Caco-2 (cell line): ENCODE results near the gene PCED1A. TPM values are rescaled to one million over a fixed set of nuclear protein-coding genes. Genes with fewer than 3 reads are reported as not detected.
A peak's percentile ranks its signal among the peaks of the same experiment; 100 is the strongest.

Experiments used
- BruUV-seq: library from RNA; stranded (reverse); fragments of 400-500 nt; replicated peaks from 2 replicates; lab custom pipeline; 2021; lab: Mats Ljungman, UMichigan
- CTCF ChIA-PET: fragments of 300-600 bp; sonication (Branson Sonifier 250); formaldehyde crosslinking; loops from one replicate; lab custom pipeline; 2022; ENCODE audit warnings: antibody characterized with exemption; lab: Charles Lee
- POLR2A ChIA-PET: fragments of 300-600 bp; sonication (Branson Sonifier 250); formaldehyde crosslinking; loops from one replicate; lab custom pipeline; 2022; ENCODE audit warnings: antibody characterized with exemption; lab: Charles Lee
- DNase-seq, 2 experiments: peaks; one replicate each; pipeline versions ENCODE4 v3.0.0 to v3.0.0-alpha.2; 2020 to 2022
- H3K27me3 ChIP-seq: replicated peaks from 2 replicates; pipeline ENCODE4 v1.6.0; 2011; ENCODE audit warnings: low read length; ENCODE audit not compliant: control insufficient read depth, insufficient read depth
- H3K36me3 ChIP-seq: 2 replicates; pipeline ENCODE4 v1.5.1; 2011; ENCODE audit warnings: low read length; ENCODE audit not compliant: control insufficient read depth, insufficient read depth
- H3K4me1 ChIP-seq: fragments of 250-450 bp; sonication (Bioruptor Pico); 2 replicates; pipeline ENCODE4 v1.5.1; 2020; ENCODE audit warnings: mild to moderate bottlenecking
- H3K4me3 ChIP-seq: 2 replicates; pipeline ENCODE4 v1.5.1; 2011; ENCODE audit warnings: low read depth, mild to moderate bottlenecking, control low read depth, low read length
- H3K9me3 ChIP-seq: fragments of 250-450 bp; sonication (Bioruptor Pico); 2 replicates; pipeline ENCODE4 v1.5.1; 2020; ENCODE audit warnings: mild to moderate bottlenecking, moderate library complexity
- H3K27ac Mint-ChIP-seq: one replicate; pipeline ENCODE4 v1.8.0; 2022; ENCODE audit warnings: mixed read lengths; ENCODE audit not compliant: unreplicated experiment
- H3K27me3 Mint-ChIP-seq: one replicate; pipeline ENCODE4 v1.8.0; 2022; ENCODE audit warnings: mixed read lengths; ENCODE audit not compliant: insufficient read depth, unreplicated experiment
- H3K36me3 Mint-ChIP-seq: one replicate; pipeline ENCODE4 v1.8.0; 2022; ENCODE audit warnings: mild to moderate bottlenecking, mixed read lengths; ENCODE audit not compliant: insufficient read depth, unreplicated experiment
- H3K4me1 Mint-ChIP-seq: one replicate; pipeline ENCODE4 v1.8.0; 2022; ENCODE audit warnings: low read depth, mixed read lengths; ENCODE audit not compliant: unreplicated experiment
- H3K4me3 Mint-ChIP-seq: one replicate; pipeline ENCODE4 v1.8.0; 2022; ENCODE audit warnings: mild to moderate bottlenecking, moderate library complexity, mixed read lengths; ENCODE audit not compliant: unreplicated experiment
- H3K9me3 Mint-ChIP-seq: one replicate; pipeline ENCODE4 v1.8.0; 2022; ENCODE audit warnings: mixed read lengths; ENCODE audit not compliant: unreplicated experiment
- intact Hi-C: fragments of 100-400 bp; cut with micrococcal nuclease; formaldehyde crosslinking; loops from one replicate; pipeline ENCODE4 v1.10.0; 2022; ENCODE audit not compliant: unreplicated experiment
- total RNA-seq: library from RNA; stranded (reverse); gene quantifications from 2 replicates; pipeline ENCODE4 v1.2.3, GENCODE V29; 2022
- TF ChIP-seq, protein P1 (sequence below), 2 experiments: fragments of 200-600 bp in 1 of 2; IDR thresholded peaks; 1 replicate in 1 of 2; 2 replicates in 1 of 2; pipeline versions ENCODE4 v1.5.1 to v1.8.0; 2011 to 2022; ENCODE audit warnings: antibody characterized with exemption in 1 of 2, control low read depth in 1 of 2, inconsistent platforms in 1 of 2, low read depth in 1 of 2, low read length in 1 of 2, mild to moderate bottlenecking in 1 of 2, moderate library complexity in 1 of 2; ENCODE audit not compliant: insufficient read depth in 1 of 2, severe bottlenecking in 1 of 2, unreplicated experiment in 1 of 2

PCED1A gene
- total RNA-seq, 1 experiment from 2014 or later, result 43.9 TPM

DNA sequence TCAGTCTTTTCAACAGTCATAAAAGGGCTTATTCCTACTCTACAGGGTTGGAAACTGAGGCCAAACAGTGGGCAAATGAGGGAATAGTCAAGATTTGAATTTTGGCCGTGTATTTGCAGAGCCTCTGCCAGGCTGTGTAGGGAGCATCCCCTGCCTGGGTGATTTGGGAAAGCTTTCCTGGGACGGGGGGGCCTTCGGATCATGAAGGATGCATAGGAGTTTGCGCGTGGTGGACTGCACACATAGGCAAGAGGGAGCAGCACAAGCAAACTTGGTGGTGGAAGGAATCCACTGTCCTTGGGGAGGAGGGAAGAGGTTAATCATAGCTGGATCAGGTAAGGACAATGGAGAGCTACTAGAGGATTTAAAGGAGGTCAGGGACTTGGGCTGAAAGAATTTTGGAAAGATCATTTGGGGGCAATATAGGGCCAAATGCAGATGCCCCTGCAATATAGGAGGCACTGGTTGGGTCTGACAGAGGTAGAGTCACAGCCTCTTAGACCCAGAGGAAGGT is 35.3 kb upstream of the PCED1A start:
- no peak overlapping the region for H3K4me3 Mint-ChIP-seq
- no peaks in the 10 kb centered on the region for H3K27me3 ChIP-seq
- peaks cover 8% of the 10 kb centered on the region for H3K36me3 Mint-ChIP-seq
- peaks cover 31% of the 10 kb centered on the region for H3K4me1 Mint-ChIP-seq
- H3K4me1 ChIP-seq, result peaks cover 19% of the 10 kb centered on the region
- H3K27ac Mint-ChIP-seq, result no peak overlapping the region
- no TSS peak for BruUV-seq
- ChIA-PET CTCF (no interaction called here), POLR2A (interaction anchor here (0.7 kb wide), 1 partner anchor 18 kb away, joined by 5 read pairs; no protein-coding TSS in a partner anchor)
- H3K36me3 ChIP-seq, result no peaks in the 10 kb centered on the region; the same call in 1 of the 2 replicates
- no peak overlapping the region for H3K4me3 ChIP-seq
- TF ChIP-seq, protein P1, sequence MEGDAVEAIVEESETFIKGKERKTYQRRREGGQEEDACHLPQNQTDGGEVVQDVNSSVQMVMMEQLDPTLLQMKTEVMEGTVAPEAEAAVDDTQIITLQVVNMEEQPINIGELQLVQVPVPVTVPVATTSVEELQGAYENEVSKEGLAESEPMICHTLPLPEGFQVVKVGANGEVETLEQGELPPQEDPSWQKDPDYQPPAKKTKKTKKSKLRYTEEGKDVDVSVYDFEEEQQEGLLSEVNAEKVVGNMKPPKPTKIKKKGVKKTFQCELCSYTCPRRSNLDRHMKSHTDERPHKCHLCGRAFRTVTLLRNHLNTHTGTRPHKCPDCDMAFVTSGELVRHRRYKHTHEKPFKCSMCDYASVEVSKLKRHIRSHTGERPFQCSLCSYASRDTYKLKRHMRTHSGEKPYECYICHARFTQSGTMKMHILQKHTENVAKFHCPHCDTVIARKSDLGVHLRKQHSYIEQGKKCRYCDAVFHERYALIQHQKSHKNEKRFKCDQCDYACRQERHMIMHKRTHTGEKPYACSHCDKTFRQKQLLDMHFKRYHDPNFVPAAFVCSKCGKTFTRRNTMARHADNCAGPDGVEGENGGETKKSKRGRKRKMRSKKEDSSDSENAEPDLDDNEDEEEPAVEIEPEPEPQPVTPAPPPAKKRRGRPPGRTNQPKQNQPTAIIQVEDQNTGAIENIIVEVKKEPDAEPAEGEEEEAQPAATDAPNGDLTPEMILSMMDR (IDR thresholded peaks at IDR 0.05; ENCODE audit: insufficient read depth in 1 of 2, low read depth in 1 of 2, low read length in 1 of 2, severe bottlenecking in 1 of 2, unreplicated experiment in 1 of 2), result no peak
- intact Hi-C loops, result no loop called here
- H3K9me3 ChIP-seq, result no peaks in the 10 kb centered on the region
- DNase-seq, result no peak
- no peaks in the 10 kb centered on the region for H3K27me3 Mint-ChIP-seq
- H3K9me3 Mint-ChIP-seq, result no peaks in the 10 kb centered on the region

DNA sequence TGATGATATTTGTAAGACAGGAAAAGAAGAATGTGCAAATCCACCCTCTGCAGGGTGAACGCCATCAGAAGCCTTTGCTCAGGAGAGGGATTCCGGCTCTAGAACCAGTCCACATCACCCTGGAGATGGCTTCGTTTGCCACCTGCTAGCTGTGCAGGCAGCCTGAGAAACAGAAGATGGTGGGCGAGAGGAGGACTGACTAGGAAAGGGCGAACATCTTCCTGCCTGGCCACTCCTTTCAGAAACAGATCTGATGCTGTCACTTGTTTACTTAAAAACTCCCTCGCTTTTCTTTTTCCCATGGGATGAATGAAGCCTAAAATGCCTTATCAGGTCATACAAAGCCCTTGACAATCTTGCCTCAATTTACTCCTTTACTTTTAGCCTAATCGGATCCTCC is 34.0 kb upstream of the PCED1A start:
- Histone ChIP-seq H3K4me1 (peaks cover 12% of the 10 kb centered on the region), H3K36me3 (no peaks in the 10 kb centered on the region; the same call in 1 of the 2 replicates), H3K27me3 (no peaks in the 10 kb centered on the region), H3K9me3 (no peaks in the 10 kb centered on the region), H3K4me3 (peak overlapping the region; percentile 72)
- ChIA-PET POLR2A (no interaction called here), CTCF (no interaction called here)
- no peak for DNase-seq
- H3K4me1 Mint-ChIP-seq, result peaks cover 29% of the 10 kb centered on the region
- BruUV-seq, result TSS peak; percentile 28
- peak overlapping the region; percentile 13 for H3K27ac Mint-ChIP-seq
- peaks cover 8% of the 10 kb centered on the region for H3K36me3 Mint-ChIP-seq
- H3K27me3 Mint-ChIP-seq, result no peaks in the 10 kb centered on the region
- no peaks in the 10 kb centered on the region for H3K9me3 Mint-ChIP-seq
- H3K4me3 Mint-ChIP-seq, result peak overlapping the region; percentile 91
- TF ChIP-seq, protein P1 (IDR thresholded peaks at IDR 0.05; ENCODE audit: insufficient read depth in 1 of 2, low read depth in 1 of 2, low read length in 1 of 2, severe bottlenecking in 1 of 2, unreplicated experiment in 1 of 2), result no peak
- intact Hi-C loops, result loop anchor here (1.0 kb wide), 1 partner anchor 73 kb away; no protein-coding TSS in a partner anchor

DNA sequence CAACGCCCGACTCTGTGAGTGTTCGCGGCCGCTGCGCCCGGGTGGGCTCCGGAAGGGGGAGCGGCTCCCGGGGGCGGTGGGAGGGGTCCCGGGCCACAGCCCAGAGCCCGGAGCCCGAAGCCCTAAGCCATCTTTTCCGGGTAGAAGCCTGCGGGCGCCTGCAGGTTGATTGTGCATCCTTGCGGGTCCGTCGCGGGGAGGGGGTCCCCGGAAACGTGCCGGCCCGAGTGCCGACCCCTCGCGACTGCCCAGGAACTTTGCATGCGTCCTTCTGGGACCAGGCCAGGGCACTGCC is 33.2 kb upstream of the PCED1A start:
- H3K27me3 Mint-ChIP-seq, result no peaks in the 10 kb centered on the region
- POLR2A ChIA-PET, result interaction anchor here (0.6 kb wide), 1 partner anchor 35 kb away, joined by 3 read pairs; no protein-coding TSS in a partner anchor
- intact Hi-C loops, result loop anchor here (1.0 to 2.0 kb wide), 3 partner anchors 33 to 127 kb away; partner anchors contain the start of genes PCED1A and VPS16
- H3K36me3 ChIP-seq, result no peaks in the 10 kb centered on the region; the same call in 1 of the 2 replicates
- peak in 1 of 2 experiments; percentile 59 for DNase-seq
- no peak overlapping the region for H3K27ac Mint-ChIP-seq
- no peaks in the 10 kb centered on the region for H3K27me3 ChIP-seq
- H3K4me3 Mint-ChIP-seq, result peak overlapping the region; percentile 91
- peak overlapping the region; percentile 72 for H3K4me3 ChIP-seq
- TF ChIP-seq, protein P1 (IDR thresholded peaks at IDR 0.05; ENCODE audit: insufficient read depth in 1 of 2, low read depth in 1 of 2, low read length in 1 of 2, severe bottlenecking in 1 of 2, unreplicated experiment in 1 of 2), result no peak
- H3K4me1 ChIP-seq, result peaks cover 12% of the 10 kb centered on the region
- H3K36me3 Mint-ChIP-seq, result peaks cover 8% of the 10 kb centered on the region
- H3K9me3 Mint-ChIP-seq, result no peaks in the 10 kb centered on the region
- no peaks in the 10 kb centered on the region for H3K9me3 ChIP-seq
- H3K4me1 Mint-ChIP-seq, result peaks cover 23% of the 10 kb centered on the region
- CTCF ChIA-PET, result no interaction called here
- BruUV-seq, result no TSS peak
